GM10847 (cell line): ENCODE data around the gene NFIB.

ENCODE experiments used
- POLR2A ChIP-seq: IDR thresholded peaks from 2 replicates; pipeline ENCODE4 v1.6.1; 2011; ENCODE audit not compliant: insufficient read length; ENCODE audit errors: extremely low read depth

Gene NFIB

GRCh38 chr9:14214693-14215092 is 99.2 kb downstream of the NFIB start:
- no peak for TF ChIP-seq POLR2A

GRCh38 chr9:14214065-14214684 is 99.8 kb downstream of the NFIB start:
- TF ChIP-seq POLR2A = no peak

GRCh38 chr9:14213504-14213903 is 100.4 kb downstream of the NFIB start:
- no peak for TF ChIP-seq POLR2A

- TF ChIP-seq POLR2A = no peak
These were observed 101.1 kb downstream of the NFIB start for GRCh38 chr9:14212697-14213420.

GRCh38 chr9:14212077-14212476 is 101.9 kb downstream of the NFIB start:
- no peak for TF ChIP-seq POLR2A

GRCh38 chr9:14211564-14211963 is 102.4 kb downstream of the NFIB start:
- no peak for TF ChIP-seq POLR2A

GRCh38 chr9:14210428-14210827 is 103.5 kb downstream of the NFIB start:
- no peak for TF ChIP-seq POLR2A

- no peak for TF ChIP-seq POLR2A
These were observed 104.3 kb downstream of the NFIB start for GRCh38 chr9:14209399-14210345.

GRCh38 chr9:14207352-14207995 is 106.5 kb downstream of the NFIB start:
- no peak for TF ChIP-seq POLR2A

- TF ChIP-seq POLR2A = no peak
These were observed 108.5 kb downstream of the NFIB start for GRCh38 chr9:14205463-14205862.

GRCh38 chr9:14203356-14204056 is 110.4 kb downstream of the NFIB start:
- TF ChIP-seq POLR2A = no peak

GRCh38 chr9:14198841-14199455 is 115.0 kb downstream of the NFIB start:
- TF ChIP-seq POLR2A = no peak

- TF ChIP-seq POLR2A = no peak
These were observed 115.7 kb downstream of the NFIB start for GRCh38 chr9:14198047-14198840.
